GM12878 (cell line): ENCODE data around the gene RBSN. TPM values are rescaled to one million over a fixed set of nuclear protein-coding genes. Genes with fewer than 3 reads are reported as not detected.

Experiments
- ATAC-seq: fragments of 200-7000 bp; cut with Tn5 transposase; 3 replicates; pipeline ENCODE4 v1.9.1; 2020; ENCODE audit warnings: mild to moderate bottlenecking, moderate library complexity
- BruUV-seq: library from RNA; stranded (reverse); fragments of 400-500 nt; replicated peaks from 2 replicates; lab custom pipeline; 2021; lab: Mats Ljungman, UMichigan
- CTCF ChIA-PET: fragments of 300-600 bp; sonication (Branson Sonifier 250); formaldehyde crosslinking; extraction: SDS; loops from one replicate; lab custom pipeline; 2021; ENCODE audit warnings: inconsistent platforms; lab: Yijun Ruan, JAX
- POLR2A ChIA-PET: fragments of 350-600 bp; formaldehyde crosslinking; extraction: SDS; loops from one replicate; lab custom pipeline; 2021; ENCODE audit warnings: inconsistent platforms; lab: Charles Lee
- RAD21 ChIA-PET: fragments of 300-600 bp; sonication (Branson Sonifier 250); formaldehyde crosslinking; loops from one replicate; lab custom pipeline; 2023; ENCODE audit warnings: antibody characterized with exemption; ENCODE audit not compliant: unreplicated experiment; lab: Charles Lee
- SMC1A ChIA-PET: fragments of 300-600 bp; sonication (Branson Sonifier 250); formaldehyde crosslinking; loops from one replicate; lab custom pipeline; 2023; ENCODE audit not compliant: unreplicated experiment, uncharacterized antibody; lab: Charles Lee
- DNase-seq: peaks from one replicate; pipeline ENCODE4 v3.0.0-alpha.2; 2011; ENCODE audit warnings: low read depth, low spot score
- FAIRE-seq: peaks from 3 replicates; lab custom pipeline; 2011; peaks lifted over from hg19 to GRCh38; lab: Jason Lieb, UNC
- H2AFZ ChIP-seq: 2 replicates; pipeline ENCODE4 v1.6.0; 2011; ENCODE audit warnings: low read depth, low read length, control low read depth; ENCODE audit not compliant: control insufficient read depth
- H3K27ac ChIP-seq: 2 replicates; pipeline ENCODE4 v1.5.1; 2011; ENCODE audit warnings: control low read depth; ENCODE audit not compliant: control insufficient read depth, insufficient read depth
- H3K27me3 ChIP-seq, 2 experiments: replicated peaks in 1 of 2; 2 replicates each; pipeline versions ENCODE4 v1.6.0 to v1.6.1; 2011; ENCODE audit warnings: low read length in 1 of 2; ENCODE audit not compliant: control insufficient read depth in 2 of 2, insufficient read depth in 2 of 2
- H3K36me3 ChIP-seq, 2 experiments: 2 replicates each; pipeline ENCODE4 v1.5.1; 2011; ENCODE audit warnings: low read length in 1 of 2; ENCODE audit not compliant: control insufficient read depth in 2 of 2, insufficient read depth in 2 of 2
- H3K4me1 ChIP-seq: 2 replicates; pipeline ENCODE4 v1.6.1; 2011; ENCODE audit warnings: mild to moderate bottlenecking, low read length, moderate library complexity, mixed read lengths; ENCODE audit not compliant: control insufficient read depth, insufficient read depth
- H3K4me2 ChIP-seq: 2 replicates; pipeline ENCODE4 v1.6.0; 2011; ENCODE audit warnings: control low read depth; ENCODE audit not compliant: control insufficient read depth, insufficient read depth
- H3K4me3 ChIP-seq: fragments of 200-600 bp; sonication (generic); 2 replicates; pipeline ENCODE4 v1.5.1; 2016
- H3K79me2 ChIP-seq: 2 replicates; pipeline ENCODE4 v1.6.0; 2011; ENCODE audit warnings: low read length; ENCODE audit not compliant: control insufficient read depth, insufficient read depth
- H3K9ac ChIP-seq: 2 replicates; pipeline ENCODE4 v1.8.0; 2011; ENCODE audit warnings: low read length, control low read depth, mixed read lengths; ENCODE audit not compliant: control insufficient read depth, insufficient read depth
- H3K9me3 ChIP-seq: replicated peaks from 3 replicates; pipeline ENCODE4 v1.5.1; 2011; ENCODE audit warnings: mild to moderate bottlenecking, low read length; ENCODE audit not compliant: control insufficient read depth, insufficient read depth
- H4K20me1 ChIP-seq: 2 replicates; pipeline ENCODE4 v1.6.0; 2011; ENCODE audit not compliant: control insufficient read depth, insufficient read depth
- BCL11A ChIP-seq: IDR thresholded peaks from 2 replicates; pipeline ENCODE4 v1.6.1; 2011; ENCODE audit warnings: low read depth, low read length
- BHLHE40 ChIP-seq, 2 experiments: fragments of 450-650 bp in 1 of 2; IDR thresholded peaks; 2 replicates each; pipeline ENCODE4 v1.6.1; 2011 to 2017; ENCODE audit warnings: low read depth in 2 of 2, borderline replicate concordance in 1 of 2, improper control_type of control experiment in 1 of 2, low read length in 1 of 2, mild to moderate bottlenecking in 1 of 2
- CEBPB ChIP-seq, 2 experiments: fragments of 150-350 bp in 1 of 2; IDR thresholded peaks; 2 replicates each; pipeline ENCODE4 v1.6.1; 2012 to 2014; ENCODE audit warnings: low read depth in 2 of 2, low read length in 2 of 2, borderline replicate concordance in 1 of 2, inconsistent platforms in 1 of 2
- CHD1 ChIP-seq: IDR thresholded peaks from 2 replicates; pipeline ENCODE4 v1.6.1; 2012; ENCODE audit warnings: low read depth, low read length, improper control_type of control experiment
- MYC ChIP-seq: IDR thresholded peaks from 2 replicates; pipeline ENCODE4 v1.6.1; 2011; ENCODE audit warnings: mild to moderate bottlenecking, low read length, moderate library complexity, inconsistent platforms; ENCODE audit not compliant: insufficient read depth, insufficient replicate concordance, insufficient read length, severe bottlenecking
- POLR2A ChIP-seq: IDR thresholded peaks from 2 replicates; pipeline ENCODE4 v1.6.1; 2011; ENCODE audit warnings: low read depth, mild to moderate bottlenecking, low read length
- RBBP5 ChIP-seq: fragments of 200-600 bp; sonication (generic); conservative IDR thresholded peaks from 2 replicates; pipeline ENCODE4 v1.6.1; 2016
- RFX5 ChIP-seq: IDR thresholded peaks from 2 replicates; pipeline ENCODE4 v1.6.1; 2011; ENCODE audit warnings: low read depth, low read length, improper control_type of control experiment
- SMC3 ChIP-seq: IDR thresholded peaks from 2 replicates; pipeline ENCODE4 v1.6.1; 2011; ENCODE audit warnings: low read length, improper control_type of control experiment, borderline replicate concordance
- SPI1 ChIP-seq: IDR thresholded peaks from 2 replicates; pipeline ENCODE4 v1.6.1; 2011; ENCODE audit warnings: low read depth, mild to moderate bottlenecking, low read length, moderate library complexity, borderline replicate concordance; ENCODE audit not compliant: insufficient read depth
- STAT3 ChIP-seq: IDR thresholded peaks from 2 replicates; pipeline ENCODE4 v1.6.1; 2011; ENCODE audit warnings: low read depth, low read length, improper control_type of control experiment
- WGBS: methylation state at CpG from one replicate; pipeline ENCODE4 v1.1.6; 2016; ENCODE audit warnings: low lambda C conversion rate; ENCODE audit not compliant: insufficient replicate concordance, insufficient coverage; ENCODE audit errors: missing lambda C conversion rate; 5-methylcytosine and 5-hydroxymethylcytosine counted together
- in situ Hi-C: fragments of 300-500 bp; cut with MboI; formaldehyde crosslinking; loops from 9 replicates; pipeline ENCODE4 v1.14.3; 2018; ENCODE audit warnings: mixed read lengths
- intact Hi-C: fragments of 100-400 bp; cut with micrococcal nuclease; formaldehyde crosslinking; loops from one replicate; pipeline ENCODE4 v1.14.2; 2022; ENCODE audit not compliant: unreplicated experiment
- polyA plus RNA-seq, 11 experiments: library from polyadenylated mRNA; depleted of rRNA in 4 of 11; unstranded in 6 of 11; stranded (reverse) in 5 of 11; fragments of >200 nt; fragmentation: Nextera tagmentation in 4 of 11; fragmentation: Illumina TruSeq in 1 of 11; extraction: Ambion mirVana in 4 of 11; extraction: Trizol in 1 of 11; gene quantifications; 1 replicate in 1 of 11; 2 replicates in 10 of 11; pipeline versions ENCODE4 v1.2.1 to v1.2.3, GENCODE V29; 2011 to 2016; ENCODE audit warnings: inconsistent platforms in 2 of 11, missing spikeins in 2 of 11, low read depth in 1 of 11
- total RNA-seq, 4 experiments: library from RNA; depleted of rRNA in 3 of 4; stranded (reverse); fragments of >200 nt in 3 of 4; fragmentation: Illumina TruSeq in 1 of 4; extraction: Trizol in 1 of 4; gene quantifications; 2 replicates each; pipeline versions ENCODE4 v1.2.1 to v1.2.3, GENCODE V29; 2013 to 2021
- TF ChIP-seq, protein P1 (sequence below): fragments of 450-650 bp; IDR thresholded peaks from 2 replicates; pipeline ENCODE4 v1.6.1; 2014; ENCODE audit warnings: mild to moderate bottlenecking
- TF ChIP-seq, protein P2 (sequence below): IDR thresholded peaks from 2 replicates; pipeline ENCODE4 v1.6.1; 2012; ENCODE audit warnings: low read length, inconsistent platforms

RBSN gene
- total and polyA plus RNA-seq, 10 of the 15 experiments (the other 5 are each of a cell fraction or from before 2014, with no cell fraction given): 2.0 to 17.5 (median 10.5) TPM

- WGBS: 92% methylated on average over 3 of the region's 3 CpGs
- SMC1A ChIA-PET: no interaction called here
- Histone ChIP-seq H3K9ac (no peak overlapping the region), H3K9me3 (no peaks in the 10 kb centered on the region), H3K27ac (no peak overlapping the region), H2AFZ (no peak overlapping the region), H3K27me3 (no peaks in the 10 kb centered on the region), H4K20me1 (no peaks in the 10 kb centered on the region), H3K4me2 (no peak overlapping the region), H3K36me3 (peaks cover 25 to 67% of the 10 kb centered on the region in 2 experiments), H3K4me1 (peaks cover 9% of the 10 kb centered on the region), H3K4me3 (no peak overlapping the region), H3K79me2 (no peaks in the 10 kb centered on the region)
- in situ Hi-C loops (no loop called here), intact Hi-C loops (no loop called here)
- CTCF ChIA-PET: no interaction called here
- DNase-seq (no peak), FAIRE-seq (no peak), ATAC-seq (no peak)
- RAD21 ChIA-PET: no interaction called here
- no peak for TF ChIP-seq BCL11A
- no peak for TF ChIP-seq STAT3
- TF ChIP-seq MYC: no peak
- BruUV-seq: no TSS peak
- POLR2A ChIA-PET: no interaction called here
Observed at GRCh38 chr3:15040844-15041243, 58.1 kb downstream of the RBSN start.

DNA sequence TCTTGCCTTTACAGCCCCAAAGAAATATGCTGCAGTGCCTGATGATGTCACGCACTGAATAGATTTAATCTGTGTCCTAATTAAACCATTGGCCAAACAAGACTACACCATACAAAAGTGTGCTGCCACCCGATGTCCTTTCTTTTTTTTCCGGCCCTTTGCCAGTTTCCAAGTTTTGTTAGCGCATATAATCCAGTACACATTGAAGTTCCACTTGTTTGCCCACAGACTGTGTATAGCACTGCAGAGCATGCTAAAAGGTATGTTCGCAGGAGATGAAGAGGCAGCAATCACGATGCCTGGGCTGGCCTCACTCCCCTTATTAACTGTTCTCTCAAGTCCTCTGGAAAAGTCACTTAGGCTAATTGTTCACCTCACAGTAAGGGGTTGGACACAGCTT is 60.6 kb downstream of the RBSN start:
- 97% methylated on average over 6 of the region's 6 CpGs for WGBS
- no peak for FAIRE-seq
- Histone ChIP-seq H3K4me3 (no peak overlapping the region), H4K20me1 (no peaks in the 10 kb centered on the region), H3K36me3 (peaks cover 14 to 54% of the 10 kb centered on the region in 2 experiments), H3K4me2 (no peak overlapping the region), H3K9me3 (no peaks in the 10 kb centered on the region), H3K27ac (no peak overlapping the region), H3K9ac (no peak overlapping the region), H2AFZ (no peak overlapping the region), H3K79me2 (no peaks in the 10 kb centered on the region), H3K27me3 (no peaks in the 10 kb centered on the region), H3K4me1 (no peaks in the 10 kb centered on the region)
- ATAC-seq: no peak
- ChIA-PET RAD21 (no interaction called here), POLR2A (interaction anchor here (0.9 kb wide), 1 partner anchor 52 kb away, joined by 4 read pairs; no protein-coding TSS in a partner anchor), CTCF (interaction anchor here (0.8 to 2.6 kb wide), 4 partner anchors 12 to 117 kb away, joined by 3 to 16 read pairs (median 4); no protein-coding TSS in a partner anchor), SMC1A (interaction anchor here (1.2 to 1.7 kb wide), 2 partner anchors 9 to 12 kb away, joined by 5 read pairs; no protein-coding TSS in a partner anchor)
- in situ Hi-C loops: no loop called here
- no TSS peak for BruUV-seq
- DNase-seq: no peak
- intact Hi-C loops: no loop called here
- TF ChIP-seq CHD1: no peak
- no peak for TF ChIP-seq POLR2A
- TF ChIP-seq RFX5: no peak
- TF ChIP-seq, protein P1, sequence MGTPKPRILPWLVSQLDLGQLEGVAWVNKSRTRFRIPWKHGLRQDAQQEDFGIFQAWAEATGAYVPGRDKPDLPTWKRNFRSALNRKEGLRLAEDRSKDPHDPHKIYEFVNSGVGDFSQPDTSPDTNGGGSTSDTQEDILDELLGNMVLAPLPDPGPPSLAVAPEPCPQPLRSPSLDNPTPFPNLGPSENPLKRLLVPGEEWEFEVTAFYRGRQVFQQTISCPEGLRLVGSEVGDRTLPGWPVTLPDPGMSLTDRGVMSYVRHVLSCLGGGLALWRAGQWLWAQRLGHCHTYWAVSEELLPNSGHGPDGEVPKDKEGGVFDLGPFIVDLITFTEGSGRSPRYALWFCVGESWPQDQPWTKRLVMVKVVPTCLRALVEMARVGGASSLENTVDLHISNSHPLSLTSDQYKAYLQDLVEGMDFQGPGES: no peak
- TF ChIP-seq, protein P2, sequence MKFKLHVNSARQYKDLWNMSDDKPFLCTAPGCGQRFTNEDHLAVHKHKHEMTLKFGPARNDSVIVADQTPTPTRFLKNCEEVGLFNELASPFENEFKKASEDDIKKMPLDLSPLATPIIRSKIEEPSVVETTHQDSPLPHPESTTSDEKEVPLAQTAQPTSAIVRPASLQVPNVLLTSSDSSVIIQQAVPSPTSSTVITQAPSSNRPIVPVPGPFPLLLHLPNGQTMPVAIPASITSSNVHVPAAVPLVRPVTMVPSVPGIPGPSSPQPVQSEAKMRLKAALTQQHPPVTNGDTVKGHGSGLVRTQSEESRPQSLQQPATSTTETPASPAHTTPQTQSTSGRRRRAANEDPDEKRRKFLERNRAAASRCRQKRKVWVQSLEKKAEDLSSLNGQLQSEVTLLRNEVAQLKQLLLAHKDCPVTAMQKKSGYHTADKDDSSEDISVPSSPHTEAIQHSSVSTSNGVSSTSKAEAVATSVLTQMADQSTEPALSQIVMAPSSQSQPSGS: no peak
- no peak for TF ChIP-seq SPI1
- TF ChIP-seq BHLHE40 (IDR thresholded peaks at IDR 0.05; ENCODE audit: borderline replicate concordance in 1 of 2, low read depth in 2 of 2, low read length in 1 of 2): no peak
- TF ChIP-seq RBBP5: no peak
- TF ChIP-seq CEBPB (IDR thresholded peaks at IDR 0.05; ENCODE audit: borderline replicate concordance in 1 of 2, low read depth in 2 of 2, low read length in 2 of 2): no peak
- no peak for TF ChIP-seq SMC3
